Tibial artery (tissue), 4 donors: ENCODE data around the gene BLCAP.
"Not testable (repeated sequence)": the region's sequence is repeated elsewhere in the genome, so short reads cannot be mapped to it uniquely, and the experiment has no call there.

ENCODE experiments used
- DNase-seq, 2 donors: peaks; one replicate each; pipeline ENCODE4 v3.0.0-alpha.2; 2019
- H3K27ac ChIP-seq, 2 donors: fragments of 200-600 bp; sonication (generic) in 1 of 2; 1 replicate in 1 of 2; 2 replicates in 1 of 2; pipeline ENCODE4 v1.5.1; 2018 to 2019; ENCODE audit warnings: mild to moderate bottlenecking in 1 of 2
- H3K27me3 ChIP-seq, 2 donors: fragments of 200-600 bp; sonication (generic) in 1 of 2; one replicate each; pipeline versions ENCODE4 v1.5.1 to v1.6.0; 2016 to 2019
- H3K36me3 ChIP-seq, 3 donors: fragments of 200-600 bp; sonication (generic) in 2 of 3; one replicate each; pipeline ENCODE4 v1.5.1; 2016 to 2019; ENCODE audit warnings: mild to moderate bottlenecking in 2 of 3
- H3K4me1 ChIP-seq, 4 donors: fragments of 200-600 bp; sonication (generic) in 2 of 4; 1 replicate in 3 of 4; 2 replicates in 1 of 4; pipeline ENCODE4 v1.5.1; 2016 to 2019
- H3K4me3 ChIP-seq, 2 donors: fragments of 200-600 bp; sonication (generic) in 1 of 2; 1 replicate in 1 of 2; 2 replicates in 1 of 2; pipeline ENCODE4 v1.5.1; 2018 to 2019; ENCODE audit warnings: mild to moderate bottlenecking in 2 of 2
- H3K9me3 ChIP-seq, 3 donors: fragments of 200-600 bp; sonication (generic) in 1 of 3; one replicate each; pipeline ENCODE4 v1.5.1; 2016 to 2019
- intact Hi-C: fragments of 100-400 bp; cut with DNase I; formaldehyde crosslinking; loops from one replicate; pipeline ENCODE4 v1.15.0; 2023; ENCODE audit warnings: low total_unique reads
- TF ChIP-seq, protein P1 (sequence below), 2 experiments: fragments of 200-600 bp in 1 of 2; fragments of 450-650 bp in 1 of 2; IDR thresholded peaks; one replicate each; pipeline ENCODE4 v1.5.1; 2017 to 2019; ENCODE audit warnings: antibody characterized with exemption in 2 of 2, mild to moderate bottlenecking in 1 of 2, moderate library complexity in 1 of 2

The BLCAP gene

DNA sequence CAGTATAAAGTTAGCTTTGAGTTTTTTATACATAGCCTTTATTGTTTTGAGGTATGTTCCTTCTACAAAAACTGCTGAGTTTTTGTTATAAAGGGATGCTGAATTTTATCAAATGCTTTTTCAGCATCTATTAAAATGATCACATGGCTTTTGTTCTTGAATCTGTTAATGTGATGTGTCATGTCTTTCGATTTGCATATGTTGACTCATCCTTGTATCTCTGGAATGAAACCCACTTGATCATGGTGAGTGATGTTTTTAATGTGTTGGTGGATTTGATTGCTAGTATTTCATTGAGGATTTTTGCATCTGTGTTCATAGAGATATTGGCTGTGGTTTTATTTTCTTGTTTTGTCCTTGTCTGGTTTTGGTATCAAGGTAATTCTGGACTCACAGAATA lies 24.7 kb upstream of the BLCAP start:
- Histone ChIP-seq H3K36me3 (no peaks in the 10 kb centered on the region), H3K27ac (no peak overlapping the region), H3K4me3 (no peak overlapping the region), H3K4me1 (no peaks in the 10 kb centered on the region), H3K9me3 (no peaks in the 10 kb centered on the region), H3K27me3 (peaks cover 0 to 10% of the 10 kb centered on the region in 2 donors)
- DNase-seq = no peak
- TF ChIP-seq, protein P1, sequence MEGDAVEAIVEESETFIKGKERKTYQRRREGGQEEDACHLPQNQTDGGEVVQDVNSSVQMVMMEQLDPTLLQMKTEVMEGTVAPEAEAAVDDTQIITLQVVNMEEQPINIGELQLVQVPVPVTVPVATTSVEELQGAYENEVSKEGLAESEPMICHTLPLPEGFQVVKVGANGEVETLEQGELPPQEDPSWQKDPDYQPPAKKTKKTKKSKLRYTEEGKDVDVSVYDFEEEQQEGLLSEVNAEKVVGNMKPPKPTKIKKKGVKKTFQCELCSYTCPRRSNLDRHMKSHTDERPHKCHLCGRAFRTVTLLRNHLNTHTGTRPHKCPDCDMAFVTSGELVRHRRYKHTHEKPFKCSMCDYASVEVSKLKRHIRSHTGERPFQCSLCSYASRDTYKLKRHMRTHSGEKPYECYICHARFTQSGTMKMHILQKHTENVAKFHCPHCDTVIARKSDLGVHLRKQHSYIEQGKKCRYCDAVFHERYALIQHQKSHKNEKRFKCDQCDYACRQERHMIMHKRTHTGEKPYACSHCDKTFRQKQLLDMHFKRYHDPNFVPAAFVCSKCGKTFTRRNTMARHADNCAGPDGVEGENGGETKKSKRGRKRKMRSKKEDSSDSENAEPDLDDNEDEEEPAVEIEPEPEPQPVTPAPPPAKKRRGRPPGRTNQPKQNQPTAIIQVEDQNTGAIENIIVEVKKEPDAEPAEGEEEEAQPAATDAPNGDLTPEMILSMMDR (IDR thresholded peaks at IDR 0.05) = no peak
- intact Hi-C loops = no loop called here

DNA sequence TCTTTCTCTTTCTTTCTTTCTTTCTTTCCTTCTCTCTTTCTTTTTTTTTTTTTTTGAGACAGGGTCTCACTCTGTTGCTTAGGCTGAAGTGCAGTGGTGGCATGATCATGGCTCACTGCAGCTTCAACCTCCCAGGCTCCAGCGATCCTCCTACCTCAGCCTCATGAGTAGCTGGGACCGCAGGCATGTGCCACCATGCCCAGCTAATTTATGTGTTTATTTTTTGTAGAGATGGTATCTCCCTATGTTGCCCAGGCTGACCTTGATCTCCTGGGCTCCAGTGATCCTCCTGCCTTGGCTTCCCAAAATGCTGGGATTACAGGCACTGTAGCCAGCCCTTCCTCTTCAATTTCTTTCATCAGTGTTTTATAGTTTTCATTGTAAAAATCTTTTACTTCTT lies 24.0 kb upstream of the BLCAP start:
- intact Hi-C loops, H3K36me3 ChIP-seq, H3K27me3 ChIP-seq, H3K9me3 ChIP-seq, H3K4me1 ChIP-seq, H3K4me3 ChIP-seq, DNase-seq, H3K27ac ChIP-seq: not testable (repeated sequence)

DNA sequence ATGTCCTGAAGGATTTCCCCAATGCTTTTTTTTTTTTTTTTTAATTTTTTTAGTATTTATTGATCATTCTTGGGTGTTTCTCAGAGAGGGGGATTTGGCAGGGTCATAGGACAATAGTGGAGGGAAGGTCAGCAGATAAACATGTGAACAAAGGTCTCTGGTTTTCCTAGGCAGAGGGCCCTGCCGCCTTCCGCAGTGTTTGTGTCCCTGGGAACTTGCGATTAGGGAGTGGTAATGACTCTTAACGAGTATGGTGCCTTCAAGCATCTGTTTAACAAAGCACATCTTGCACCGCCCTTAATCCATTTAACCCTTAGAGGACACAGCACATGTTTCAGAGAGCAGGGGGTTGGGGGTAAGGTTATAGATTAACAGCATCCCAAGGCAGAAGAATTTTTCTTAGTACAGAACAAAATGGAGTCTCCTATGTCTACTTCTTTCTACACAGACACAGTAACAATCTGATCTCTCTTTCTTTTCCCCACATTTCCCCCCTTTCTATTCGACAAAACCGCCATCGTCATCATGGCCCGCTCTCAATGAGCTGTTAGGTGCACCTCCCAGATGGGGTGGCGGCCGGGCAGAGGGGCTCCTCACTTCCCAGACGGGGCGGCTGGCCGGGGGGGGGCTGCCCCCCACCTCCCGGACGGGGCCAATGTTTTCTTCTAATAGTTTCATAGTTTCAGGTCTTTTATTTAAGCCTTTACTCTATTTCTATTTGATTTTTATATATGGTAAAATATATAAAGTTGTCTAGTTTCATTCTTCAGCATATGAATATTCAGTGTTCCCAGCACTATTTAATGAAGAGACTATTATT lies 22.6 kb upstream of the BLCAP start:
- intact Hi-C loops, H3K27ac ChIP-seq, H3K9me3 ChIP-seq, H3K4me3 ChIP-seq, H3K27me3 ChIP-seq, H3K4me1 ChIP-seq, H3K36me3 ChIP-seq, DNase-seq: not testable (repeated sequence)

DNA sequence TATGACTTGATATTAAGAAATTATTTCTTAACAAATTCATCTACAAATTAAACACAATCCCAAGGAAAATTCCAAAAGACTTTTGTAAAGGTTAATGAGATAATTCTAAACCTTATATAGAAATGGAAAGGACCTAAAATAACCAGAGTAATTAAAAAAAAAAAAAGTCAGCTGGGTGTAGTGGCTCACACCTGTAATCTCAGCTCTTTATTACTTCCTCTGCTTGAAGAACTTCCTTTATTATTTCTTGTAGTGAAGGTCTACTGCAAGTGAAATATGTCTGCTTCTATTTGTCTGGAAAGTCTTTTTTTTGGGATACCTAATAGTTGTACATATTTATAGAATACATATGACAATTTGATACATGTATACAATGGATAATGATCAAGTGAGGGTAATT lies 20.2 kb upstream of the BLCAP start:
- DNase-seq = no peak
- Histone ChIP-seq H3K9me3 (no peaks in the 10 kb centered on the region), H3K4me1 (no peaks in the 10 kb centered on the region), H3K27ac (no peak overlapping the region), H3K27me3 (peaks cover 0 to 6% of the 10 kb centered on the region in 2 donors), H3K4me3 (no peak overlapping the region), H3K36me3 (no peaks in the 10 kb centered on the region)
- intact Hi-C loops = no loop called here
- TF ChIP-seq, protein P1 (IDR thresholded peaks at IDR 0.05) = no peak

DNA sequence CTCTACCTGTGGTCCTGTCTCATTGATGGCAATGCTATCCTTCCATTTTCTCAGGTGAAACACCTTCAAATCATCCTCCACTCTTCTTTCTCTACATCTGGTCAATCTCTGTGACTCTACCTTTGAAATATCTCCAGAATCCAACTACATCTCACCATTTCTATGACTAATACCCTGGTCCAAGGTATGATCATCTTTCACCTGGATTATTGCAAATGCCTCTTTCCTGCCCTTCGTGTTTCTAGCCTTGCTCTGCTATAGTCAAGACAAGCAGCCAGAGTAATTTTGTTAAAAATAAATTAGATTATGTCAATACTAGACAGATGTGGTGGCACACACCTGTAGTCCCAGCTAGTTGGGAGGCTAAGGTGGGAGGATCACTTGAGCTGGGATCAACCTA lies 17.8 kb upstream of the BLCAP start:
- H3K36me3 ChIP-seq = no peaks in the 10 kb centered on the region
- H3K9me3 ChIP-seq = no peaks in the 10 kb centered on the region
- H3K4me3 ChIP-seq = no peak overlapping the region
- intact Hi-C loops = no loop called here
- no peak overlapping the region for H3K27ac ChIP-seq
- TF ChIP-seq, protein P1 (IDR thresholded peaks at IDR 0.05) = no peak
- DNase-seq = no peak
- peaks cover 0 to 14% of the 10 kb centered on the region in 2 donors for H3K27me3 ChIP-seq
- H3K4me1 ChIP-seq = no peaks in the 10 kb centered on the region

DNA sequence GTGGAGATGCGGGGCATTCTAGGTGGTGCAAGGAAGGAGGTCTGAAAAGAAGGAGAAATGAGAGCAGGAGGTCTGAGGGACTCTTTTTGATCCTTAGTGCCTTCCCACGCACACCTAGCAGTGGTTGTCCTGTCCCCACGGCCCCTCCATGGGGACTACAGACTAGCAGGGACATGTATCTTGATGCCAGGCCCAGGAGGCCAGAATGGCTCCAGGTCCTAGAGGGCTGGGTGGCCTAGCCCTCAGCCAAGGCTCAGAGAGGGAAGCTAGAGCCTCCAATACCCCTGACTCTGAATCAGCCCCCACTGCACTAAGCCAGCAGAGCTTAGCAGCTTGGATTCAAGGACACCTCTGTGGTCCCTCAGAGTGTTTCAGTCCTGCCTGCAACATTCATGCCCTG lies 16.7 kb upstream of the BLCAP start:
- intact Hi-C loops = no loop called here
- no peaks in the 10 kb centered on the region for H3K36me3 ChIP-seq
- no peak overlapping the region for H3K4me3 ChIP-seq
- no peak overlapping the region for H3K27ac ChIP-seq
- H3K9me3 ChIP-seq = no peaks in the 10 kb centered on the region
- no peaks in the 10 kb centered on the region for H3K4me1 ChIP-seq
- TF ChIP-seq, protein P1 (IDR thresholded peaks at IDR 0.05) = no peak
- DNase-seq = no peak
- H3K27me3 ChIP-seq = peaks cover 0 to 14% of the 10 kb centered on the region in 2 donors
